HAP-1 (cell line): Measurements from ENCODE around the gene MBD3L2B.

Experiments used
- DNase-seq, 2 experiments: peaks; one replicate each; pipeline ENCODE4 v3.0.0-alpha.2; 2016 to 2020; ENCODE audit warnings: low spot score in 2 of 2
- H3K27me3 ChIP-seq: fragments of 250-450 bp; sonication (Bioruptor Pico); 2 replicates; pipeline ENCODE4 v1.5.1; 2020; ENCODE audit warnings: low read depth, mild to moderate bottlenecking, moderate library complexity
- H3K36me3 ChIP-seq: fragments of 250-450 bp; sonication (Bioruptor Pico); replicated peaks from 2 replicates; pipeline ENCODE4 v1.5.1; 2020; ENCODE audit warnings: mild to moderate bottlenecking
- H3K4me1 ChIP-seq: fragments of 250-450 bp; sonication (Bioruptor Pico); 2 replicates; pipeline ENCODE4 v1.5.1; 2020; ENCODE audit warnings: mild to moderate bottlenecking
- H3K4me3 ChIP-seq: fragments of 250-450 bp; sonication (Bioruptor Pico); 2 replicates; pipeline ENCODE4 v1.5.1; 2020; ENCODE audit warnings: mild to moderate bottlenecking, moderate library complexity
- H3K9me3 ChIP-seq: fragments of 250-450 bp; sonication (Bioruptor Pico); 2 replicates; pipeline ENCODE4 v1.5.1; 2020; ENCODE audit warnings: mild to moderate bottlenecking, moderate library complexity
- in situ Hi-C: fragments of 300-500 bp; cut with MboI; formaldehyde crosslinking; loops from 3 replicates; pipeline ENCODE4 v1.14.3; 2020; ENCODE audit warnings: low sequenced_read_pairs, inconsistent platforms, mixed read lengths

MBD3L2B gene

GRCh38 chr19:6999933-7000332 is 21.3 kb downstream of the MBD3L2B start:
- in situ Hi-C loops: no loop called here
- Histone ChIP-seq H3K9me3 (no peaks in the 10 kb centered on the region), H3K27me3 (no peaks in the 10 kb centered on the region), H3K4me1 (no peaks in the 10 kb centered on the region), H3K4me3 (no peak overlapping the region), H3K36me3 (no peaks in the 10 kb centered on the region)
- no peak for DNase-seq

DNA sequence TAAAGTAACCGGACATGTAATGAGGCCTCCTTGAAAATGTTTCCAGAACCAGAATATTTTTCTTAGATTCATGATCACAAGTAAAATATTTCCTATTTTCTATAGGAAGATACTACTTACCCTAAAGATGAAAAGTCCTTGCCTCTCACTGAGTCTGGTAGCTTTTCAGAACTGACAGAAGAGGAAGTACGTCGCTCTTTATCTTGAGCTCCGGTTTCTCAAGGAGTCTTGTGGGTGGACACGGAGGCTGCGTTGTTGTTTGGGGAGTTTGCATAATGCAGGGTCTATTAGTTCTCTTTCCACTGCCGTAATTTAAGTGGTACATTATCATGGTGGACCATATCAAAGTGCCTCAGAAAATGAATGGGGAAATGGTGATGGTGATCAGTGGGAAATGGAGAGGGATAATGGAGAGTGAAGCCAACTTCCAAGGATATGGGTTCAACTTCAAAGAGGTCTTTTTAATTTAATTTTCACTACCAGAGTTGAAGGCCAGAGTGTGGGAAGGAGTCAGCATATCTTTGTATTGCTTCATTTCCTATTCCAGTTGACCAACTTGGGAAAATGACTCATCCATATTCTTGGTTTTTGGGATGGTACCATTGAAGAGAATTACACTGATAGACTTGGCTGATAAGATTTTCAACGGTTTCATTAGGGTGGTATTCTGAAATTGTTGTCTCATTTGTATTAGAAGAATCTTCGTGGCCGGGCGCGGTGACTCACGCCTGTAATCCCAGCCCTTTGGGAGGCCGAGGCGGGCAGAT is 23.4 kb downstream of the MBD3L2B start:
- Histone ChIP-seq H3K4me3 (no peak overlapping the region), H3K27me3 (no peaks in the 10 kb centered on the region), H3K9me3 (no peaks in the 10 kb centered on the region), H3K4me1 (no peaks in the 10 kb centered on the region), H3K36me3 (no peaks in the 10 kb centered on the region)
- in situ Hi-C loops: no loop called here
- DNase-seq: no peak

DNA sequence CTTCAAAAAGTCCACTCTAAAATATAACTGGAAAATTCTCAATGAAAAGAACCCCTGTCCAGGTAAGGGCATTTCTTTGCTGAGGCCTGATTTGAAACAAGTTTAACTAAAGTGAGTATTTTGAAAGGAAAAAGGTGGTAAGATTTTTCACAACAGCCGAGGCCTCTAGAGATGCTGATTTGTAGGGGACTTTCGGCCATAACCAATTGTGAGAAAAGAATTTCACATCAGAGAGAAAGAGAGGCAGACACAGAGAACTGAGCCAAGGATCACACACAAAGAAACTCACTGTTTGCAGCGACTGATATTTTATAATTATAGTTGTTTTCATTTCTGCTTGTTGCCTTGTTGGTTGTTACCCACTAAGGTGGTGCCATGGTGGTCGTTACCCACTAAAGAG is 24.4 kb downstream of the MBD3L2B start:
- Histone ChIP-seq H3K4me3 (no peak overlapping the region), H3K36me3 (no peaks in the 10 kb centered on the region), H3K4me1 (no peaks in the 10 kb centered on the region), H3K9me3 (no peaks in the 10 kb centered on the region), H3K27me3 (no peaks in the 10 kb centered on the region)
- in situ Hi-C loops: no loop called here
- no peak for DNase-seq

GRCh38 chr19:6995054-6995453 is 26.2 kb downstream of the MBD3L2B start:
- Histone ChIP-seq H3K4me1 (no peaks in the 10 kb centered on the region), H3K27me3 (no peaks in the 10 kb centered on the region), H3K9me3 (no peaks in the 10 kb centered on the region), H3K4me3 (no peak overlapping the region), H3K36me3 (no peaks in the 10 kb centered on the region)
- DNase-seq: no peak
- in situ Hi-C loops: no loop called here

DNA sequence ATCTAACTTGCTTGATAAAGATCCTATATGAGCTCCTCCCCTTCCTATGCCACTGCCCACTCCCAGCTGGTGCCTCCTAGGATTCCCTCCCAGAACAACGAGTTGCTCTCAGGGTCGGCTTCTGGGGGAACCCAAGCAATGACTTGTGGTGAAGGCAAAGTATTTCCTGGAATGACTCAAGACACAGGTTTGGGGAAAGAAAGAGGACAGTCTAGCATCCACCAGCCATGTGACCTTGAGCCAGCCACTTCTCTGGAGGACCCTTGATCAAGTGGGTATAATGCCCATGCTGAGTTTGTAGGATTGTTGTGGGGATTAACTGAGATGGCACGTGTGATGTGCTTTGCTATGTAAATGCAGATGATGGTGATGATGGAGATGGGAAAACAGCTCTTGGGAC is 33.0 kb downstream of the MBD3L2B start:
- H3K4me1 ChIP-seq: no peaks in the 10 kb centered on the region
- in situ Hi-C loops: no loop called here
- H3K9me3 ChIP-seq: no peaks in the 10 kb centered on the region
- DNase-seq: no peak
- no peaks in the 10 kb centered on the region for H3K27me3 ChIP-seq
- no peak overlapping the region for H3K4me3 ChIP-seq
- no peaks in the 10 kb centered on the region for H3K36me3 ChIP-seq

- in situ Hi-C loops: no loop called here
- Histone ChIP-seq H3K4me3 (no peak overlapping the region), H3K27me3 (no peaks in the 10 kb centered on the region), H3K9me3 (no peaks in the 10 kb centered on the region), H3K36me3 (no peaks in the 10 kb centered on the region), H3K4me1 (no peaks in the 10 kb centered on the region)
- DNase-seq: no peak
Observed at GRCh38 chr19:6987850-6988249, 33.4 kb downstream of the MBD3L2B start.

GRCh38 chr19:6983448-6983847 is 37.8 kb downstream of the MBD3L2B start:
- H3K9me3 ChIP-seq: no peaks in the 10 kb centered on the region
- no peaks in the 10 kb centered on the region for H3K4me1 ChIP-seq
- no peaks in the 10 kb centered on the region for H3K36me3 ChIP-seq
- DNase-seq: no peak
- no peaks in the 10 kb centered on the region for H3K27me3 ChIP-seq
- H3K4me3 ChIP-seq: no peak overlapping the region
- in situ Hi-C loops: no loop called here

GRCh38 chr19:6979399-6979798 is 41.8 kb downstream of the MBD3L2B start:
- Histone ChIP-seq H3K36me3 (no peaks in the 10 kb centered on the region), H3K27me3 (no peaks in the 10 kb centered on the region), H3K4me1 (no peaks in the 10 kb centered on the region), H3K4me3 (no peak overlapping the region), H3K9me3 (peaks cover 3% of the 10 kb centered on the region; the same call in 1 of the 2 replicates)
- no peak for DNase-seq
- in situ Hi-C loops: no loop called here

DNA sequence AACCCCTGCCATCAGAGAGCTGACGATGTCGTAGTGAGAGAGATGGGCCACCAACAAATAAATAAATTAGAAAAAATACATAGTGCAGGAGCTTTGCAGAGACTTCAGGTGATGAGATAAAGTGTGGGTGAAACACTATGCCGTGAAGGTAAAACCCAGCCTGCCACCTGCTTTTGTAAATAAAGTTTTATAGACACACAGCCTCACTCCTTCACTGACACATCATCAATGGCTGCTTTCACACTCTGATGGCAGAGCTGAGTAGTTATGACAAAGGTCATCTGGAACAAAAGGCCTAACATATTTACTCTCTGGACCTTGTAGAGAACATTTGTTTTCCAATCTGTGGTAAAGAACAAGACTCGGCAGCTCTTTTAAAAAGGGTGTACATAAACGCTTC is 45.0 kb downstream of the MBD3L2B start:
- no peaks in the 10 kb centered on the region for H3K36me3 ChIP-seq
- in situ Hi-C loops: no loop called here
- H3K9me3 ChIP-seq: peaks cover 3% of the 10 kb centered on the region; the same call in 1 of the 2 replicates
- H3K4me3 ChIP-seq: no peak overlapping the region
- DNase-seq: no peak
- no peaks in the 10 kb centered on the region for H3K4me1 ChIP-seq
- H3K27me3 ChIP-seq: no peaks in the 10 kb centered on the region

GRCh38 chr19:6971366-6971765 is 49.9 kb downstream of the MBD3L2B start:
- no peaks in the 10 kb centered on the region for H3K4me1 ChIP-seq
- no peak overlapping the region for H3K4me3 ChIP-seq
- no peaks in the 10 kb centered on the region for H3K9me3 ChIP-seq
- H3K27me3 ChIP-seq: no peaks in the 10 kb centered on the region
- no peaks in the 10 kb centered on the region for H3K36me3 ChIP-seq
- DNase-seq: no peak
- in situ Hi-C loops: no loop called here

- Histone ChIP-seq H3K9me3 (no peaks in the 10 kb centered on the region), H3K4me1 (no peaks in the 10 kb centered on the region), H3K36me3 (no peaks in the 10 kb centered on the region), H3K27me3 (no peaks in the 10 kb centered on the region), H3K4me3 (no peak overlapping the region)
- in situ Hi-C loops: no loop called here
- DNase-seq: peak; percentile 3 to 23
Observed at GRCh38 chr19:6970443-6970842, 50.8 kb downstream of the MBD3L2B start.

- H3K4me3 ChIP-seq: no peak overlapping the region
- H3K9me3 ChIP-seq: no peaks in the 10 kb centered on the region
- in situ Hi-C loops: no loop called here
- H3K36me3 ChIP-seq: no peaks in the 10 kb centered on the region
- H3K4me1 ChIP-seq: no peaks in the 10 kb centered on the region
- no peak for DNase-seq
- H3K27me3 ChIP-seq: no peaks in the 10 kb centered on the region
Observed at GRCh38 chr19:6970021-6970420, 51.2 kb downstream of the MBD3L2B start.

- in situ Hi-C loops: no loop called here
- Histone ChIP-seq H3K27me3 (no peaks in the 10 kb centered on the region), H3K4me3 (no peak overlapping the region), H3K9me3 (no peaks in the 10 kb centered on the region), H3K36me3 (no peaks in the 10 kb centered on the region), H3K4me1 (no peaks in the 10 kb centered on the region)
- no peak for DNase-seq
Observed at GRCh38 chr19:6969490-6969889, 51.7 kb downstream of the MBD3L2B start.
